GM23248 (cell line): Measurements from ENCODE around the gene ADCY6. TPM values are rescaled to one million over a fixed set of nuclear protein-coding genes. Genes with fewer than 3 reads are reported as not detected.

ENCODE experiments used
- DNase-seq: peaks from one replicate; pipeline ENCODE4 v3.0.0-alpha.2; 2015
- H2AFZ ChIP-seq: fragments of 200-600 bp; sonication (generic); 2 replicates; pipeline ENCODE4 v1.6.1; 2016; ENCODE audit warnings: antibody characterized with exemption
- H3F3A ChIP-seq: fragments of 200-600 bp; sonication (generic); 2 replicates; pipeline ENCODE4 v1.6.1; 2016; ENCODE audit warnings: mild to moderate bottlenecking, antibody characterized with exemption, mixed run types; ENCODE audit not compliant: insufficient read depth
- H3K27ac ChIP-seq: fragments of 200-600 bp; sonication (generic); 2 replicates; pipeline ENCODE4 v1.5.1; 2016; ENCODE audit warnings: mild to moderate bottlenecking
- H3K27me3 ChIP-seq: fragments of 200-600 bp; sonication (generic); replicated peaks from 2 replicates; pipeline ENCODE4 v1.6.1; 2016; ENCODE audit warnings: mild to moderate bottlenecking; ENCODE audit not compliant: insufficient read depth
- H3K36me3 ChIP-seq: fragments of 200-600 bp; sonication (generic); 2 replicates; pipeline ENCODE4 v1.6.1; 2016; ENCODE audit warnings: low read depth, mild to moderate bottlenecking
- H3K4me1 ChIP-seq: fragments of 200-600 bp; sonication (generic); 2 replicates; pipeline ENCODE4 v1.6.1; 2016; ENCODE audit warnings: mild to moderate bottlenecking; ENCODE audit not compliant: insufficient read depth
- H3K4me2 ChIP-seq: fragments of 200-600 bp; sonication (generic); one replicate; pipeline ENCODE4 v1.6.1; 2016; ENCODE audit warnings: mild to moderate bottlenecking; ENCODE audit not compliant: unreplicated experiment
- H3K4me3 ChIP-seq: fragments of 200-600 bp; sonication (generic); 2 replicates; pipeline ENCODE4 v1.5.1; 2016; ENCODE audit warnings: mild to moderate bottlenecking
- H3K79me2 ChIP-seq: fragments of 200-600 bp; sonication (generic); 2 replicates; pipeline ENCODE4 v1.6.1; 2016; ENCODE audit warnings: mild to moderate bottlenecking; ENCODE audit not compliant: insufficient read depth
- H3K9ac ChIP-seq: fragments of 200-600 bp; sonication (generic); 2 replicates; pipeline ENCODE4 v1.6.1; 2016; ENCODE audit warnings: mild to moderate bottlenecking
- H3K9me2 ChIP-seq: fragments of 200-600 bp; sonication (generic); 2 replicates; pipeline ENCODE4 v1.6.1; 2016; ENCODE audit warnings: mixed run types, mild to moderate bottlenecking, moderate library complexity; ENCODE audit not compliant: insufficient read depth
- H3K9me3 ChIP-seq: fragments of 200-600 bp; sonication (generic); one replicate; pipeline ENCODE4 v1.6.1; 2017; ENCODE audit warnings: low read depth
- H4K20me1 ChIP-seq: fragments of 200-600 bp; sonication (generic); 2 replicates; pipeline ENCODE4 v1.6.0; 2016; ENCODE audit not compliant: insufficient read depth
- EZH2 ChIP-seq: fragments of 200-600 bp; sonication (generic); IDR thresholded peaks from 2 replicates; pipeline ENCODE4 v1.6.1; 2018; ENCODE audit warnings: antibody characterized with exemption, mild to moderate bottlenecking; ENCODE audit not compliant: insufficient read depth, poor library complexity, severe bottlenecking
- EZH2phosphoT487 ChIP-seq: fragments of 200-600 bp; sonication (generic); IDR thresholded peaks from 2 replicates; pipeline ENCODE4 v1.6.1; 2018; ENCODE audit warnings: antibody characterized with exemption, moderate library complexity, mild to moderate bottlenecking, low read depth; ENCODE audit not compliant: insufficient read depth
- WGBS, 2 experiments: methylation state at CpG; one replicate each; pipeline ENCODE4 v1.1.6; 2015 to 2017; ENCODE audit warnings: low lambda C conversion rate in 2 of 2, low coverage in 1 of 2; ENCODE audit errors: missing lambda C conversion rate in 2 of 2; 5-methylcytosine and 5-hydroxymethylcytosine counted together
- in situ Hi-C: fragments of 300-500 bp; cut with MboI; formaldehyde crosslinking; loops from 2 replicates; pipeline ENCODE4 v1.15.0; 2020
- polyA plus RNA-seq: library from polyadenylated mRNA; unstranded; fragments of >200 nt; fragmentation: Nextera tagmentation; extraction: Ambion mirVana; gene quantifications from 2 replicates; pipeline ENCODE4 v1.2.1, GENCODE V29; 2016
- total RNA-seq: library from RNA; depleted of rRNA; stranded (reverse); fragments of >200 nt; shearing (Covaris generic); gene quantifications from 2 replicates; pipeline ENCODE4 v1.2.3, GENCODE V29; 2014

The ADCY6 gene
- total and polyA plus RNA-seq, 2 experiments from 2014 or later: 4.1 to 24.8 TPM

GRCh38 chr12:48826209-48826855, 37.4 kb upstream of the ADCY6 start:
- Histone ChIP-seq H4K20me1 (no peaks in the 10 kb centered on the region), H3K9me3 (no peaks in the 10 kb centered on the region), H3K27me3 (no peaks in the 10 kb centered on the region), H2AFZ (no peak overlapping the region), H3K4me2 (no peak overlapping the region), H3K27ac (no peak overlapping the region), H3K36me3 (no peaks in the 10 kb centered on the region), H3K79me2 (no peaks in the 10 kb centered on the region), H3K4me3 (no peak overlapping the region), H3K4me1 (no peaks in the 10 kb centered on the region), H3K9ac (no peak overlapping the region), H3K9me2 (no peaks in the 10 kb centered on the region), H3F3A (no peaks in the 10 kb centered on the region)
- DNase-seq: no peak
- in situ Hi-C loops: no loop called here
- TF ChIP-seq EZH2phosphoT487: no peak
- TF ChIP-seq EZH2: no peak
- 84 to 86% methylated on average over 15 of the region's 15 CpGs for WGBS, 2 experiments

GRCh38 chr12:48824905-48825304, 36.0 kb upstream of the ADCY6 start:
- Histone ChIP-seq H3K36me3 (no peaks in the 10 kb centered on the region), H3K4me3 (no peak overlapping the region), H4K20me1 (no peaks in the 10 kb centered on the region), H3F3A (no peaks in the 10 kb centered on the region), H3K79me2 (no peaks in the 10 kb centered on the region), H2AFZ (no peak overlapping the region), H3K9me2 (no peaks in the 10 kb centered on the region), H3K27ac (no peak overlapping the region), H3K9me3 (no peaks in the 10 kb centered on the region), H3K4me2 (no peak overlapping the region), H3K27me3 (no peaks in the 10 kb centered on the region), H3K9ac (no peak overlapping the region), H3K4me1 (no peaks in the 10 kb centered on the region)
- TF ChIP-seq EZH2 (no peak), EZH2phosphoT487 (no peak)
- DNase-seq: no peak
- in situ Hi-C loops: no loop called here
- 98 to 100% methylated on average over 4 of the region's 4 CpGs for WGBS, 2 experiments

- H3K9ac ChIP-seq: no peak overlapping the region
- H3K4me2 ChIP-seq: no peak overlapping the region
- H2AFZ ChIP-seq: no peak overlapping the region
- no peaks in the 10 kb centered on the region for H3K36me3 ChIP-seq
- no peak for DNase-seq
- H3K27me3 ChIP-seq: no peaks in the 10 kb centered on the region
- H3K4me1 ChIP-seq: no peaks in the 10 kb centered on the region
- H3F3A ChIP-seq: no peaks in the 10 kb centered on the region
- no peaks in the 10 kb centered on the region for H4K20me1 ChIP-seq
- TF ChIP-seq EZH2 (no peak), EZH2phosphoT487 (no peak)
- no peaks in the 10 kb centered on the region for H3K9me2 ChIP-seq
- no peak overlapping the region for H3K27ac ChIP-seq
- H3K4me3 ChIP-seq: no peak overlapping the region
- in situ Hi-C loops: no loop called here
- H3K79me2 ChIP-seq: 0 out of 2 replicates have a peak, but pooled peaks cover 5% of the 10 kb centered on the region
- H3K9me3 ChIP-seq: no peaks in the 10 kb centered on the region
- WGBS, 2 experiments: 75 to 84% methylated on average over 12 of the region's 12 CpGs
Observed at GRCh38 chr12:48824112-48824511, 35.2 kb upstream of the ADCY6 start.

- H3K4me2 ChIP-seq: no peak overlapping the region
- TF ChIP-seq EZH2 (no peak), EZH2phosphoT487 (no peak)
- no peaks in the 10 kb centered on the region for H3K36me3 ChIP-seq
- H3K4me3 ChIP-seq: no peak overlapping the region
- no peaks in the 10 kb centered on the region for H3K27me3 ChIP-seq
- WGBS, 2 experiments: 87 to 91% methylated on average over 11 of the region's 11 CpGs
- H3K4me1 ChIP-seq: no peaks in the 10 kb centered on the region
- H3K9me3 ChIP-seq: no peaks in the 10 kb centered on the region
- H3K9ac ChIP-seq: no peak overlapping the region
- H3K9me2 ChIP-seq: no peaks in the 10 kb centered on the region
- in situ Hi-C loops: no loop called here
- H3K27ac ChIP-seq: no peak overlapping the region
- 0 out of 2 replicates have a peak, but pooled peaks cover 9% of the 10 kb centered on the region for H3K79me2 ChIP-seq
- H4K20me1 ChIP-seq: no peaks in the 10 kb centered on the region
- DNase-seq: no peak
- H3F3A ChIP-seq: no peaks in the 10 kb centered on the region
- no peak overlapping the region for H2AFZ ChIP-seq
Observed at GRCh38 chr12:48823281-48823680, 34.4 kb upstream of the ADCY6 start.
